Mucosa of stomach (tissue), 1 donor: ENCODE measurements around the gene REXO5.
"Not testable (repeated sequence)": the region's sequence is repeated elsewhere in the genome, so short reads cannot be mapped to it uniquely, and the experiment has no call there.

Experiments used
- H3K27me3 ChIP-seq: one replicate; pipeline ENCODE4 v1.7.0; 2013; ENCODE audit warnings: mild to moderate bottlenecking, low read length; ENCODE audit not compliant: control insufficient read depth, insufficient read depth
- H3K36me3 ChIP-seq: one replicate; pipeline ENCODE4 v1.7.0; 2013; ENCODE audit warnings: low read length; ENCODE audit not compliant: control insufficient read depth, insufficient read depth
- H3K4me1 ChIP-seq: one replicate; pipeline ENCODE4 v1.7.0; 2013; ENCODE audit warnings: mild to moderate bottlenecking, low read length; ENCODE audit not compliant: control insufficient read depth, insufficient read depth
- H3K4me3 ChIP-seq: one replicate; pipeline ENCODE4 v1.7.0; 2013; ENCODE audit warnings: low read length
- H3K9ac ChIP-seq: one replicate; pipeline ENCODE4 v1.7.0; 2013; ENCODE audit warnings: mild to moderate bottlenecking, low read length, moderate library complexity
- H3K9me3 ChIP-seq: one replicate; pipeline ENCODE4 v1.7.0; 2013; ENCODE audit warnings: mild to moderate bottlenecking, low read length, moderate library complexity; ENCODE audit not compliant: control insufficient read depth
- donor health status: Pancreatic carcinoma.

The REXO5 gene, protein sequence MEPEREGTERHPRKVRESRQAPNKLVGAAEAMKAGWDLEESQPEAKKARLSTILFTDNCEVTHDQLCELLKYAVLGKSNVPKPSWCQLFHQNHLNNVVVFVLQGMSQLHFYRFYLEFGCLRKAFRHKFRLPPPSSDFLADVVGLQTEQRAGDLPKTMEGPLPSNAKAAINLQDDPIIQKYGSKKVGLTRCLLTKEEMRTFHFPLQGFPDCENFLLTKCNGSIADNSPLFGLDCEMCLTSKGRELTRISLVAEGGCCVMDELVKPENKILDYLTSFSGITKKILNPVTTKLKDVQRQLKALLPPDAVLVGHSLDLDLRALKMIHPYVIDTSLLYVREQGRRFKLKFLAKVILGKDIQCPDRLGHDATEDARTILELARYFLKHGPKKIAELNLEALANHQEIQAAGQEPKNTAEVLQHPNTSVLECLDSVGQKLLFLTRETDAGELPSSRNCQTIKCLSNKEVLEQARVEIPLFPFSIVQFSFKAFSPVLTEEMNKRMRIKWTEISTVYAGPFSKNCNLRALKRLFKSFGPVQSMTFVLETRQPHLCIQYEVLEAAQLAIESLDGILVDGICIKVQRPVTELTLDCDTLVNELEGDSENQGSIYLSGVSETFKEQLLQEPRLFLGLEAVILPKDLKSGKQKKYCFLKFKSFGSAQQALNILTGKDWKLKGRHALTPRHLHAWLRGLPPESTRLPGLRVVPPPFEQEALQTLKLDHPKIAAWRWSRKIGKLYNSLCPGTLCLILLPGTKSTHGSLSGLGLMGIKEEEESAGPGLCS

DNA sequence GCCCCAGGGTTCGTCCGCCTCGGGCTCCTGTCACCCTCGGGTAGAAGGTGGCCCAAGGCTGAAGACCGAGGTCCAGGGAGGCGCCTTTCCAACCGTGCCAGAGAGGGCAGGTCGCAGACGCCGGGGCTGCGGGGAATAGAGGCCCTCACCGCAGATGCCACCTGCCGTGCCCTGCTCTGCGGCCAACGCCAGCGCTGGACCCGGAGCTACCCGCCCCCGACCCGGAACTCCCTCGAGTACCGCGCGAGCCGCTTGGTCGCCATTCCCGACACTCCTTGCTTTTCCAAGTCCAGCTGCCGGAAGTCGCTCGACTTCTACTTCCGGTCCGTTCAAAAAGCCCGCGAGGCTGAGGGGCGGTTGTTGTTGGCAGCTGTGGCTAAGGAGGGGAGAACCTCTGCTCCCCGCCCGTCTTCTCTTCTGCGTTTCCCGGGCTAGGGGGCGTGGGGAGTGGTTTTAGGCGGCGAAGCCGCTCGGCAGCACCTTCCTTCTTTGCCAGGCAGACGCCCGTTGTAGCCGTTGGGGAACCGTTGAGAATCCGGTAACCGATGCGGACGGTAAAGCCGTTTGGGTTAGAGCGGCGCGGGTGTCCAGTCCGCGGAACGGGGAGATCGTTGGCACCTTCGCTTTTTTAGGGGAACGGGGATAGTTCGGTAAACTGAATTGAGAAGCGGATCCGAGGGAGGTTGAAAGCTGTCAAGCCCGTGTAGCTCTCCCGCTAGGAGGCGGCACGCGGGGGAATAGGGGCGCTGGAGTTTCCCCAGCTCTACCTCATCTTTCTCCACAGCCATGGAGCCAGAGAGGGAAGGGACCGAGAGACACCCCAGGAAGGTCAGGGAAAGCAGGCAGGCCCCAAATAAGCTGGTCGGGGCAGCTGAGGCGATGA lies at the start of gene REXO5, which contains the start of gene ERI2:
REXO5 (plus strand) TSS at position 360 of the 883 bp plus-strand sequence; CDS start at position 787, 427 bp downstream.
ERI2 (minus strand) TSS at position 305 of the 883 bp plus-strand sequence; CDS start at position 263, 42 bp downstream.
- Histone ChIP-seq H3K4me3 (peak within 1 kb of the TSS; percentile 85), H3K4me1 (peaks cover 21% of the 10 kb centered on the region), H3K9ac (peak within 1 kb of the TSS; percentile 78), H3K9me3 (no peaks in the 10 kb centered on the region), H3K36me3 (no peaks in the 10 kb centered on the region), H3K27me3 (no peaks in the 10 kb centered on the region)

GRCh38 chr16:20760346-20760745 lies 46.0 kb upstream of the REXO5 start:
- Histone ChIP-seq H3K9ac (no peak overlapping the region), H3K36me3 (no peaks in the 10 kb centered on the region), H3K4me3 (no peak overlapping the region), H3K9me3 (no peaks in the 10 kb centered on the region), H3K4me1 (no peaks in the 10 kb centered on the region), H3K27me3 (no peaks in the 10 kb centered on the region)

DNA sequence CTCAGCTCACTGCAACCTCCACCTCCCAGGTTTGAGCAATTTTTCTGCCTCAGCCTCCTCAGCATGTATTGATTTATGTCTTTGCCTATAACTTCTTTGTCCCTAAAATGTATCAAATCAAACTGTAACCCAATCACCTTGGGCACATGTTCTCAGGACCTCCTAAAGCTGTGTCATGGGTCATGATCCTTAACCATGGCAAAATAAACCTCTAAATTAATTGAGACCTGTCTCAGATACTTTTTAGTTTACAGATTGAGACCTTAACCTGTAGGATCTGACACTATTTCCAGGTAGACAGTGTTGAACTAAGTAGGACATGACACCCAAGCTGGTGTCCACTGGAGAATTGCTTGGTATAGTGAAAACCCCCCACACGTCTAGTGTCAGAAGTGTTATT lies 45.2 kb upstream of the REXO5 start:
- Histone ChIP-seq H3K4me3 (no peak overlapping the region), H3K9me3 (no peaks in the 10 kb centered on the region), H3K27me3 (no peaks in the 10 kb centered on the region), H3K36me3 (no peaks in the 10 kb centered on the region), H3K9ac (no peak overlapping the region), H3K4me1 (no peaks in the 10 kb centered on the region)

DNA sequence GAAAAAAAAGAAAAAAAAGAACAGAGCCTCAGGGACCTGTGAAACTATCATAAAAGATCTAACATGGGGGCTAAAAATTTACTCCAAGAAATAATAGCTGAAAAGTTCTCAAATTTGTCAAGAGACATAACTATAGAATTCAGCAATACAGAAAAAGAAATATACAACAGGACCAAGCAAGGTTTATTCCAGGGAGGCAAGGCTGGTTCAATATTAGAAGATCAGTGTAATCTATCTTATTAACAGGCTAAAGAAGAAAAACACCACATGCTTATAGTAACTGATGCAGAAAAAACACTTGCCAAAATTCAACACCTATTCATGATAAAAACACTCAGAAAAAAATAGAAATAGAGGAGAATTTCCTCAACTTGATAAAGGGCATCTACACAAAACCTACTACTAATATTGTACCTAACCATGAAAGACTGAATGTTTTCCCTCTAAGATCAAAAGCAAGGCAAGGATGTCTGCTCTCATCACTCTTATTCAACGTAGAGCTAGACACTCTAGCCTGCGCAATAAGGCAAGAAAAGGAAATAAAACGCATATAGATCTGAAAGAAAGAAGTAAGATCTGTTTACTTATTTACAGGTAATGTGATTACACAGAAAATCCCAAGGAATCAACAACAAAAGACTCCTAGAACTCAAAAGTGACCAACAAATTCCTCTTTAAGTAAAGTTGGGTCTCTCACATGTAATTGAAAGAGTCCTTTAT lies 43.8 kb upstream of the REXO5 start:
- H3K4me3 ChIP-seq, result no peak overlapping the region
- H3K27me3 ChIP-seq, result no peaks in the 10 kb centered on the region
- no peaks in the 10 kb centered on the region for H3K9me3 ChIP-seq
- no peaks in the 10 kb centered on the region for H3K36me3 ChIP-seq
- H3K4me1 ChIP-seq, result no peaks in the 10 kb centered on the region
- H3K9ac ChIP-seq, result no peak overlapping the region

DNA sequence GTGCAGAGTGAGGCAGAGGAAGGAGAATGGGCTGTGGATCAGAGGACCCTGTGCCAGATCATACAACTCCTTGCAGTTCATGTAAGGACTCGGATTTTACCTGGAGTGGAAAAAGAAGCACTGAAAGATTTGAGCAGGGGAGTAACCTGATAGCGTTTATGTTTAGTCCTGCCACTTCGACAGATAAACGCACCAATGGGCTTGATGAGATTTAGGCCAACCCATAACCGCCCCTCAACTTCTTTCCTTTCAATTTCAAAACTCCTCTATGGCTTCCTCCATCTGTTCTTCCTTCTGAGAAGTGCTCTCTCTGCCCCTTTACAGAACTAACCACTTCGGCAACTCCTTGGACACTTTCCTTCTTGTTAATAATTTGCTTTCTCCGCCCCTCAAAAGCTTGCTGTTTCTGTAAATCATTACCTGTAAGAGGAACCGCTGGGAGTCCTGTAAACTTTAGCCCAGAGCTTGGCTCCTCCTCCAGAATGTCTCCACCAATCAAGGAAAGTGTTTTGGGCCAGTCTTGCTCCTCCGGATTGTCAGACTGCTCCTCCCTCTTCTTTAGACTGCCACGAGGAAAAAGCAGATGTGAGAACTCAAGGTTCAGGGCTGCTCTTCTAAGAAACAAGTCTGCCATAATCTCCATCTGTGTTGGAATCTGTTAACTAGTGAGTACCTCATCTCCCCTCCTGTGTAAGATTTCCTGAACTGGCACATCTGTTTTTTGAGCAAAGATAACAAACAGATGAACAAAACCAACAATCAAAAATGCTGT lies 42.7 kb upstream of the REXO5 start, which contains the start of gene ACSM3:
ACSM3 (plus strand) TSS at position 554 of the 772 bp plus-strand sequence. CDS start 6,021 bp downstream, outside the sequence.
- Histone ChIP-seq H3K4me3 (peak within 1 kb of the TSS; percentile 0), H3K9ac (peak within 1 kb of the TSS; percentile 38)

GRCh38 chr16:20764448-20764847 lies 41.9 kb upstream of the REXO5 start:
- H3K4me1 ChIP-seq, H3K4me3 ChIP-seq, H3K36me3 ChIP-seq, H3K9me3 ChIP-seq, H3K9ac ChIP-seq, H3K27me3 ChIP-seq: not testable (repeated sequence)

More for the DNA sequence above, 42.7 kb upstream of the REXO5 start, which contains the start of gene ACSM3:
- Histone ChIP-seq H3K27me3 (no peaks in the 10 kb centered on the region), H3K9me3 (no peaks in the 10 kb centered on the region), H3K36me3 (no peaks in the 10 kb centered on the region), H3K4me1 (no peaks in the 10 kb centered on the region)

DNA sequence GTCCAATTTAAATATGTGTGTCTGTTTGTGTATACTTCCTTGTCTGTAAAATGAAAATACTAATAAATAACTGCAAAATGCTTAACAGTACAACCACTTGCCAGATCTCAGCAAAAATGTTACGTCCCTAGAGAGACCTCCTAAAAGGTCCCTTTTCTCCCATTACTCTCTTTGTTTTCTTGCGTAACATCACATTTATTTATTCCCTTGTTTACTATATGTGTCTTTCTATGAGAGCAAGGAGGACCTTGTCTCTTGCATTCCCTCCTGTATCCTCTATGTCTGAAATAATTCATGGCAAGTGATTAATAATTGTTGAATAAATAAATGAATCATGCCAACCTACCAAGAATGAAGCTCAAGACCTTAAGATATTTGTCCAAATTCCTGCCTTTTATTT lies 40.6 kb upstream of the REXO5 start:
- no peak overlapping the region for H3K4me3 ChIP-seq
- no peaks in the 10 kb centered on the region for H3K27me3 ChIP-seq
- H3K9me3 ChIP-seq, result no peaks in the 10 kb centered on the region
- H3K36me3 ChIP-seq, result no peaks in the 10 kb centered on the region
- no peak overlapping the region for H3K9ac ChIP-seq
- H3K4me1 ChIP-seq, result no peaks in the 10 kb centered on the region

GRCh38 chr16:20766294-20766693 lies 40.0 kb upstream of the REXO5 start:
- Histone ChIP-seq H3K4me3 (no peak overlapping the region), H3K4me1 (no peaks in the 10 kb centered on the region), H3K9ac (no peak overlapping the region), H3K27me3 (no peaks in the 10 kb centered on the region), H3K9me3 (no peaks in the 10 kb centered on the region), H3K36me3 (no peaks in the 10 kb centered on the region)

- Histone ChIP-seq H3K4me1 (no peaks in the 10 kb centered on the region), H3K9ac (no peak overlapping the region), H3K36me3 (no peaks in the 10 kb centered on the region), H3K4me3 (no peak overlapping the region), H3K27me3 (no peaks in the 10 kb centered on the region), H3K9me3 (no peaks in the 10 kb centered on the region)
Measured at GRCh38 chr16:20767577-20767976, 38.8 kb upstream of the REXO5 start.

- Histone ChIP-seq H3K27me3 (no peaks in the 10 kb centered on the region), H3K36me3 (no peaks in the 10 kb centered on the region), H3K9ac (no peak overlapping the region), H3K4me1 (no peaks in the 10 kb centered on the region), H3K4me3 (no peak overlapping the region), H3K9me3 (no peaks in the 10 kb centered on the region)
Measured at GRCh38 chr16:20768121-20768520, 38.2 kb upstream of the REXO5 start.
